Calu3 (cell line): ENCODE measurements around the gene RPS6KB2. TPM values are rescaled to one million over a fixed set of nuclear protein-coding genes. Genes with fewer than 3 reads are reported as not detected.

ENCODE experiments used
- total RNA-seq: library from RNA; stranded (reverse); gene quantifications from 2 replicates; pipeline ENCODE4 v1.2.3, GENCODE V29; 2022

RPS6KB2 gene
- total RNA-seq, 1 experiment from 2014 or later: 44.3 TPM

Other genes with a start within 250 kb of the RPS6KB2 start
- gene GRK2, start 162.0 kb upstream of the RPS6KB2 start, total RNA-seq: 69.8 and 71.3 TPM in 2 replicates
- 50.8 and 58.5 TPM in 2 replicates for gene ANKRD13D, start 139.2 kb upstream of the RPS6KB2 start, total RNA-seq
- gene SSH3, start 125.0 kb upstream of the RPS6KB2 start, total RNA-seq: 73.0 and 84.3 TPM in 2 replicates
- gene POLD4, start 74.9 kb upstream of the RPS6KB2 start, total RNA-seq: 95.1 and 119 TPM in 2 replicates
- 7.1 and 7.5 TPM in 2 replicates for gene CLCF1, start 54.9 kb upstream of the RPS6KB2 start, total RNA-seq
- 26.9 and 38.6 TPM in 2 replicates for gene RAD9A, start 36.5 kb upstream of the RPS6KB2 start, total RNA-seq
- gene PPP1CA, start 26.6 kb upstream of the RPS6KB2 start, total RNA-seq: 179 and 180 TPM in 2 replicates
- gene TBC1D10C, start 24.4 kb upstream of the RPS6KB2 start, total RNA-seq: not detected in 2 replicates
- gene CARNS1, start 12.8 kb upstream of the RPS6KB2 start, total RNA-seq: 0.10 TPM in 1 of 2 replicates, not detected in the other
- gene PTPRCAP, start 9.2 kb downstream of the RPS6KB2 start, total RNA-seq: 0.51 and 1.3 TPM in 2 replicates
- gene CORO1B, start 15.0 kb downstream of the RPS6KB2 start, total RNA-seq: 103 and 116 TPM in 2 replicates
- not detected in 2 replicates for gene GPR152, start 24.2 kb downstream of the RPS6KB2 start, total RNA-seq
- 24.8 and 25.4 TPM in 2 replicates for gene CABP4, start 26.9 kb downstream of the RPS6KB2 start, total RNA-seq
- gene TMEM134, start 40.8 kb downstream of the RPS6KB2 start, total RNA-seq: 31.9 and 33.2 TPM in 2 replicates
- gene AIP, start 54.5 kb downstream of the RPS6KB2 start, total RNA-seq: 44.0 and 48.4 TPM in 2 replicates
- 70.5 and 84.1 TPM in 2 replicates for gene PITPNM1, start 76.9 kb downstream of the RPS6KB2 start, total RNA-seq
- gene CDK2AP2, start 79.7 kb downstream of the RPS6KB2 start, total RNA-seq: 59.7 and 64.7 TPM in 2 replicates
- not detected in 2 replicates for gene CABP2, start 95.0 kb downstream of the RPS6KB2 start, total RNA-seq
- 777 and 838 TPM in 2 replicates for gene GSTP1, start 155.3 kb downstream of the RPS6KB2 start, total RNA-seq
- gene NDUFV1, start 178.4 kb downstream of the RPS6KB2 start, total RNA-seq: 216 and 233 TPM in 2 replicates
- gene NUDT8, start 201.4 kb downstream of the RPS6KB2 start, total RNA-seq: 9.7 and 12.7 TPM in 2 replicates
- gene TBX10, start 211.3 kb downstream of the RPS6KB2 start, total RNA-seq: not detected in 2 replicates
- gene ACY3, start 222.2 kb downstream of the RPS6KB2 start, total RNA-seq: 0.83 and 2.0 TPM in 2 replicates
- 2.4 and 2.9 TPM in 2 replicates for gene ALDH3B2, start 246.1 kb downstream of the RPS6KB2 start, total RNA-seq